Fibroblast of skin of left biceps (primary cell): ENCODE measurements around the gene NHS.

Experiments used
- DNase-seq, 2 experiments: peaks; one replicate each; pipeline ENCODE4 v3.0.0-alpha.2; 2013; ENCODE audit warnings: low read depth in 2 of 2

NHS gene

DNA sequence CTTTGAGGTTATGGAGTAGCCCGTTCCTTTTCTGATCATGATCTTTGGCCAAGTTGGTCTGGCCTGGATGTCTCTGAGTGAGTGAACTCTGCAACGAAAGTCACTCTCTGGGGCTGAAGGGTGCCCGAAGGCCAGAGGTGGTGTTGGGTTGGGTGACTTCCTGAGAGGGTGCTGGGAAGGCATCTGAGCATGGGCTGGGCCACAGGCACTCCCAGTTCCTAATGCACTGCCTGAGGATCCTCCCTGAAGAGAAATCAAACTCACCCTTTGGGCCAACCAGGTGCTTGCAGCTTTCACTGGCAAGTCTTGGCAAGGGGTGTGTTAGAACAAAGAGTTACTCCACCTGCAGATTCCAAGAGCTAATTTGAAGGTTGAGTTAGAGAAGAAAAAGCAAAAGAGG lies 295.9 kb downstream of the NHS start:
- DNase-seq: no peak

DNA sequence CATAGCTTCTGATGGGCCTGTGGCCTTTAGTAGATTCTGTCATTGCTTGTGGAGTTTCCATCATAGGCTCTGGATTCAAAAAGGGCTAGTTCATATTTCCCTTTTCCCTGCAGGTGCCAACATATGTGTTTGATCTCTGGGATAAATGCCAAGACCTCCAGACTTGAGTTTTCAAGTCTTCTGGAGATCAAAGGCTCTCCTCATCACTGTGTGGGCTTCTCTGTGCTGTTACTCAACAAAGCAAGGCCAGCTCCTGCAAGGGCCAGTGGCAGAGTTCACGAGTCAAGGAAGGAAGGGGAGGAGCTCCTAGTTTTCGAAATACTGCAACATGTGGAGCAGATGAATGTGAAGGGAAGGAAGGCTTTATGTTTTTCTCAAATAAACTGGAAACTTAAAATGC lies 299.6 kb downstream of the NHS start:
- DNase-seq: no peak

- no peak for DNase-seq
Observed at GRCh38 chrX:17679261-17679660, 304.3 kb downstream of the NHS start.

GRCh38 chrX:17679820-17680219 lies 304.8 kb downstream of the NHS start:
- no peak for DNase-seq

DNA sequence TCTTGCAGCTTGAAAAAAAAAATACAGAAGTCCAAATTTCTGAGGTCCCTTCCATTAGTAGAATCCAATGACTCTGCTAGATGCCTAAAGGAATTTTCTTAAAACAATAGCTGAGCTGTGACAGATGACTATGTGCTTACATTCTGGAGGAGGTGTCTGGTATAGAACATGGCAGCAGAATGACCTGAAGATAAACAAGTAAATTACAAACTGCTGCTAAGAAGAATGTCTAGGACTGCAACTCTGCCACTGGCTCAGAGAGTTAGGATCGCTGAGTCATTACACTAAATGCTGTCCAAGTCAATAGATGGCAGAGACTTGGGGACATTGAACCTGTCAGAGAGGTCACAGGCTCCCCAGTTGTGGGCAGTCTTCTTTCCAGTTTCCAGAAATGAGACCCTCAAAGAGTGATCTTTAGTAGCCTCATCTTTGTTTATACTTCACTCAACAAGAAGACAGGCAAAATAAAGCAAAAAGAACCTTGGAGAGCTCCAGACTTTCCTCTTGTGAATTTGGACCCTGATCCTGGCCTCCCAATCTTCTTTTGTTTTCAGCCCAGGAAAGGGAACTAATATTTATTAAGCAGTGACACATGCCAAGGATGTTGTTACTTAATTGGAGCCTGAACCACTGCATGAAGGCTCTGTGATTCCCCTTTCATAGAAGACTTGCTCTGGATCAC lies 305.9 kb downstream of the NHS start:
- DNase-seq: no peak

- DNase-seq: no peak
Observed at GRCh38 chrX:17682259-17682658, 307.3 kb downstream of the NHS start.

DNA sequence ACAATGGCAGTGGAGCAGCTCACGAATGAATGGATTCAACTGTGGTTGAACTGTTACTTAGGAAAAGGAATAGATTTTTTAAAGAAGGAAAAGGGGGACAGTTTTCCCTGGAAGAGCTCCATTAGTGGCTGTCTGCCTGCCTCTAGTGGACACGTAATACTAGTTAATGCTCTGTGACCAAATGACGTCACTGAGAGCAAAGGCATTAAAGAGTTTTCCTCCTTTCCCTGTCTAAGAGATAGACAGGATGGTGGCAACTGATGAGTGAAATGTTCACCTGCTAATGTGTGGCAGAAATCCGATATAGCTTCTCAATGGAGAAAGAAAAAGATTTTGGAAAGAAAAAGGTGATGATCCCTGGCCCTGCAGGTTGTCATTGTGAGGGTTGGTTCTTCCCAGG lies 310.0 kb downstream of the NHS start:
- no peak for DNase-seq

DNA sequence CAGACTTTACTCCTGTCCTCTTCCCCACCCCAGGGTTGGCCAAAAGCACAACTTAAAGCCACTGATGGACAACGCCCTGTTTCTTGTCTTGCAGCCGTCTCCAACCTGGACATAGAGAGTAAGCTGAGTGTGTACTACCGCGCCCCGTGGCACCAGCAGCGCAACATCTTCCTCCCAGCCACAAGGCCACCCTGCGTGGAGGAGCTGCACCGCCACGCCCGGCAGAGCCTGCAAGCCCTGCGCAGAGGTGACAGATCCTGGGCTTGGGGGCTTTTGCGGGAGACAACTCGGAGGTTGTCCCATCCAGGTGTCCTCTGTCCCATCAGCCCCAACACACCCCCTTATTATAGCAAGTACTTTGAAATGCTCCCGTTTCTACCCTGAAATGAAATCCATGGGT lies 312.6 kb downstream of the NHS start:
- DNase-seq: no peak

DNA sequence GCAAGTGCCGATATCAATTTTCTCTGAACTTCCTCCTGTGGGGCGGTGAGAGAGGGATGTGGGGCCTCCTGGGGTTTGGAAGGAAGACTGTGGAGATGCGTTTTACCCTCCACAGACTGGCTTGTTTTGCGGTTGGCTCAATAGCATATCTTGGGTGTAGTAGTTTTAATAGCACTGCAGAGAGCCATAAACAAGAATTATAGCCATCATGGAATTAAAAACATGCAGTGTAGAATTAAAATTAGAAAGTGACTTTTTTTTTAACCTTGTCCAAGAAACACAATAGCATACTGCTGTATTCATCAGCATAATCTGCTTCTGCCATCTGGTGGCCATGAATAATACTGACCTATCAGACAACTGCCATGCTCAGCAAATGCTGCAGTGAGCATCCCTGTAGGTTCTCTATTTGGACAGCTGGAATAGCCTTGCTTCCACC lies 315.0 kb downstream of the NHS start:
- peak; percentile 72 to 74 for DNase-seq

GRCh38 chrX:17692709-17693346 lies 317.8 kb downstream of the NHS start:
- peak in 1 of 2 experiments; percentile 10 for DNase-seq

GRCh38 chrX:17697191-17697590 lies 322.2 kb downstream of the NHS start:
- DNase-seq: no peak

DNA sequence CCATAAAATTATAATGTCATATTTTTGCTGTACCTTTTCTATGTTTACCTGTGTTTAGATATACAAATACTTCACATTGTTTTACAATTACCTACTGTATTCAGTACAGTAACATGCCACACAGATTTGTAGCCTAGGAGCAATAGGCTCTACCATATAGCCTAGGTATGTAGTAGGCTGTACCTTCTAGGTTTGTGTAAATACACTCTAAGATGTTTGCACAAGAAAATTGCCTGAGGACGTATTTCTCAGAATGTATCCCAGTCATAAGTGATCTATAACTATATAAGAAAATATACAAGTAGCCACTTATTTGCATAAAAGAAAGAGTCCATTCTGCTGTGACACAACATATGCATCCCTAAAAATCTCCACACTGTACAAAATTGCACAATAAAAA lies 326.0 kb downstream of the NHS start:
- no peak for DNase-seq

- DNase-seq: no peak
Observed at GRCh38 chrX:17703201-17703600, 328.2 kb downstream of the NHS start.

DNA sequence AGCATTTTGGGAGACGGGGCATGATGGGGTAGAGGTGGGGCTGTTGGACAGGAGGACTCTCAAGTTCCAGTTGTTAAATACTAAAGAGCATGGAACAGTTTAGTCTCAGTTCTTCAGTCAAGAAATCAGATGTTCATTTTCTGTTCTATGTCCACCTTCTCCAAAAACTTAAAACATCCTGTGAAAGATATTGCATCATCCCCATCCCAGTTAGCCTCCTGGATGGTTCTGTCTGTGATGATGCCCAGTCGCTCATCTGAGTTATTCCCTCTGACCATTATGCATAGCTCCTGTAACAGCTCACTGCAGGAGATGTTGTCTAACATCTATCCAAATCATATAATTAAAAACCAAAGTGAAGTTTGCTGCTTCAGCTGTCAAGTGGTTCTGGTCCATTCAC lies 330.2 kb downstream of the NHS start:
- DNase-seq: no peak

DNA sequence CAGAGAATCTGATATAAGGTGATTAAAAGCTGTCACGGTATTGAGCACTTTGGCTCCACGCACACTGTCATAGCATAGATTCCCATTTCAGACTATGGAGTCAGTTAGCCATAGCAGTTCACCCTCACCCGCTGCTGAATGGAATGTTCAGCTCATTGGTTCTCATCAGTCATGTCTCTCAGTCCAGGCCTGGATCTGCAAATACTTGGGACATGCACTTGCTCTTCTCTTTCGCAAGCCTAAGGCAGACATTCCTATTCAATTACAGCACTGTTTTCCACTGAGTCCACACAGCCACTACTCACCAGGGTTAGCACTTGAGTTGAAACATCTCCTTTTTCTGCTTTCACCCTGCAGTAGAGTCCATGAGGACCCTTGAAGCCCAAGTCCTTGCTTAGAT lies 331.7 kb downstream of the NHS start:
- peak; percentile 47 to 53 for DNase-seq

- DNase-seq: no peak
Observed at GRCh38 chrX:17707731-17708130, 332.7 kb downstream of the NHS start.

GRCh38 chrX:17710871-17711301 lies 335.9 kb downstream of the NHS start:
- DNase-seq: no peak

DNA sequence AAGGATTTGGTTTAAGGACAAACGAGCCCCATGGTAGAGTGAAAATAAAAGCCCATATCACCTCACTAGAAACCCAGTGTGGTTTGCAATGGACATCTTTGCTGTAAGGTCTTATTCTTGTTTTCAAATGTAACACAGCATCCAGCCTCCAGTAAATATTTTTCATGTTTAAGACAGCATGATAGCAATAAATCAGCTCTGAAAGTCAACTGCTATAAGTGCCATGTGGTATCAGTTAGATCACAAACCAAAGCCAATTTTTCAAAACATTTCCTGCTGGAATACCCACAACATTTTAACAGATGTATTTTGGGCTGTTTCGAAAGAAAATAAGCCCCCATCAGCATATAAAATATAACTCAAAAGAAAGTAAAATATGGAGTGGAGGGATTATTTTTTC lies 338.3 kb downstream of the NHS start:
- DNase-seq: no peak

DNA sequence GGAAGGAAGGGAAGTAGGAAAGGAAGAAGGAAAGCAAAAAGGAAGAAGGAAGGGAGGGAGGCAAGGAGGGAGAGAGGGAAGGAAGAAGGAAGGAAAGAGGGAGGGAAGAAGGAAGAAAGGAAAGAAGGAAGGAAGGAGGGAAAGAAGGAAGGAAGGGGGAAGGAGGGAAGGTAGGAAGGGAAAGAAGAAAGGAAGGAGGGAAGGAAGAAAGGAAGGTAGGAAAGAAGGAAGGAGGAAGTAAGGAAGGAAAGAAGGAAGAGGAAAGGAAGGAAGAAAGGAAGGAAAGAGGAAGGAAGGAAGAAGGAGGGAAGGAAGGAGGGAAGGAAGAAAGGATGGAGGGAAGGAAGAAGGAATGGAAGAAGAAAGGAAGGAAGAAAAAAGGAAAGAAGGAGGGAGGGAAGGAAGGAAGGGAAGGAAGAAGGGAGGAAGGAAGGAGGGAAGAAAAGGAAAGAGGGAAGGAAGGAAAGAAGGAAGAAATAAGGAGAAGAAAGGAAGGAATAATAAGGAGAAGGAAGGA lies 343.7 kb downstream of the NHS start:
- no peak for DNase-seq

DNA sequence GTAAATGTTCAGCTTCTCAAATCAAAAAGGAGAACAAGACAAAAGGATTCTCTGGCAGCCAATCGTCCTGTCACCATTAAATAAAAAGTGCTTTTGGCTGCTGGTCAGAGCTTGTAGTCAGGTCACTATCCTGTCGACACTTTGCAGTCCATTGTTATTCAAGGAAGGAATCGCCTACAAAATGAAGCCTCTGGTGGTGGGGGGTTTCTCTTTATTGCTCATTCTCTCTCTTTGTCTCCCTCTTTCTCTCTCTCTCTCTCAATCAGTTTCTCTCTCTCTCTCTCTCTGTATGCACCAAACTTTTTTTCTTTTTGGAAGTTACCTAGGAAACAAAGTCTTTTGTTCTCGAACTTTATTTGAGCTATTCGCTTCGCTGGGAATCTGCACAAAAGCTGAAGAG lies 344.7 kb downstream of the NHS start:
- DNase-seq: no peak

DNA sequence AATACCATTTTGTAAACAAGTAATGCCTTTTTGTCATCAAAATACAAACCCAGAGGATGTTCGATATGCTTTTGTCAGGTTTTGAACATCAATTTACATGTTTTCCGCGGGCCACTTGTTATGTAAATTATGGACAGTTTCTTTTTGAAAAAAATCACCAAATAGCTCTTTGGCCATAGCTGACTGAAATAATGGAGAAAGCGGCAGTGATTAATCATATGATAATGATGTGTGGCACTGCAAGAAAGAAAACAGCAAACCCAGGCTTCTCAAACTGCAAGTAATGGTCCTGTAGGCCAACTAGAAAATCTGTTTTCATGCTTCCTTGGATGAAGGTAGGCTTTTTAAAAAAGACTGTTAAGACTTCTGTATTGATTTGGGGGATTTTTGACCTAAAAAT lies 346.7 kb downstream of the NHS start:
- no peak for DNase-seq

- DNase-seq: no peak
Observed at GRCh38 chrX:17725181-17725580, 350.2 kb downstream of the NHS start.

DNA sequence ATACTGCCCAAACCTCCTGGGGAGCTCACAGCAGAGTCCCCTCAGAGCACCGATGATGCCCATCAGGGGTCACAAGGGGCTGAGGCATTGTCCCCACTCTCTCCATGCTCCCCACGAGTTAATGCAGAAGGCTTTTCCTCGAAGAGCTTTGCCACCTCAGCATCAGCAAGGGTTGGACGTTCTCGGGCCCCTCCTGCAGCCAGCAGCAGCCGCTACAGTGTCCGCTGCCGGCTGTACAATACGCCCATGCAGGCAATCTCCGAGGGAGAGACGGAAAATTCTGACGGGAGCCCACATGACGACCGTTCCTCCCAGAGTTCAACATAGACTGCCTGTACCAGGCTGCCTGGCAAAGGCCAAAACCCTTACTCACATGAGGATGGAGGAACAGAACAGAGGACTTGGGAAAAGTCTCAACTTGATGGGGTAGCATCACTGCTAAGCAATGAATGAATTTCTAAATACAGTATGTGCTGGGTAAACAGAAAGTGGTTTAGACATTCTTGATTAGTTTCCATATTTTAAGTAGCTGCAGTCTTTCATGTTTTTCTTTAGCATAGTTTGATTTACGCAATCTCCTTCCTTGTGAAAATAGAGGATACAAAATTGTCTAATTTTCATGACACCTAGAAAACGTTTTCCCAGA lies 357.3 kb downstream of the NHS start:
- no peak for DNase-seq
